Natural killer cell (primary cell): ENCODE results near the gene TBL1Y. TPM values are rescaled to one million over a fixed set of nuclear protein-coding genes. Genes with fewer than 3 reads are reported as not detected.

Experiments
- ATAC-seq, 3 donors: fragments of 150-1000 bp in 2 of 3; fragments of 200-7000 bp in 1 of 3; cut with Tn5 transposase; 1 replicate in 1 of 3; 2 replicates in 2 of 3; pipeline ENCODE4 v1.10.0; 2021; ENCODE audit warnings: mild to moderate bottlenecking in 2 of 3, moderate library complexity in 2 of 3
- DNase-seq, 2 donors: peaks; one replicate each; pipeline versions ENCODE4 v3.0.0 to v3.0.0-alpha.2; 2013 to 2021; ENCODE audit warnings: mixed read lengths in 1 of 2
- H3K27ac ChIP-seq: one replicate; pipeline ENCODE4 v1.5.1; 2013; ENCODE audit warnings: mild to moderate bottlenecking, low read length
- H3K27me3 ChIP-seq: one replicate; pipeline ENCODE4 v1.6.1; 2013; ENCODE audit warnings: low read length; ENCODE audit not compliant: control insufficient read depth, insufficient read depth
- H3K36me3 ChIP-seq: one replicate; pipeline ENCODE4 v1.6.1; 2013; ENCODE audit warnings: low read length; ENCODE audit not compliant: control insufficient read depth, insufficient read depth
- H3K4me1 ChIP-seq: one replicate; pipeline ENCODE4 v1.6.1; 2013; ENCODE audit warnings: low read length; ENCODE audit not compliant: control insufficient read depth, insufficient read depth
- H3K4me3 ChIP-seq: one replicate; pipeline ENCODE4 v1.5.1; 2013; ENCODE audit warnings: low read length
- H3K9me3 ChIP-seq: one replicate; pipeline ENCODE4 v1.6.1; 2013; ENCODE audit warnings: low read length; ENCODE audit not compliant: control insufficient read depth, insufficient read depth
- H3K27ac Mint-ChIP-seq, 2 donors: one replicate each; pipeline ENCODE4 v1.8.0; 2022; ENCODE audit warnings: mild to moderate bottlenecking in 2 of 2, mixed read lengths in 2 of 2, moderate library complexity in 1 of 2
- H3K27me3 Mint-ChIP-seq, 2 donors: one replicate each; pipeline ENCODE4 v1.8.0; 2022; ENCODE audit warnings: low read depth in 2 of 2, mixed read lengths in 2 of 2
- H3K36me3 Mint-ChIP-seq: one replicate; pipeline ENCODE4 v1.8.0; 2022; ENCODE audit warnings: mixed read lengths
- H3K4me1 Mint-ChIP-seq, 2 donors: one replicate each; pipeline ENCODE4 v1.8.0; 2022; ENCODE audit warnings: mixed read lengths in 2 of 2
- H3K4me3 Mint-ChIP-seq: one replicate; pipeline ENCODE4 v1.8.0; 2022; ENCODE audit warnings: mild to moderate bottlenecking, moderate library complexity, mixed read lengths
- H3K9me3 Mint-ChIP-seq, 2 donors: one replicate each; pipeline ENCODE4 v1.8.0; 2022; ENCODE audit warnings: mixed read lengths in 2 of 2
- WGBS: methylation state at CpG from one replicate; pipeline ENCODE4 v1.1.7; 2013; ENCODE audit warnings: missing lambda C conversion rate; ENCODE audit not compliant: insufficient coverage; 5-methylcytosine and 5-hydroxymethylcytosine counted together
- intact Hi-C: fragments of 100-400 bp; cut with micrococcal nuclease; formaldehyde crosslinking; loops from one replicate; pipeline ENCODE4 v1.14.2; 2022
- total RNA-seq, 4 donors: library from RNA; stranded (reverse); fragments of 120-200 nt in 1 of 4; gene quantifications; one replicate each; pipeline versions ENCODE4 v1.2.3 to v1.2.4, GENCODE V29; 2013 to 2022
- TF ChIP-seq, protein P1 (sequence below): fragments of 200-600 bp; IDR thresholded peaks from one replicate; pipeline ENCODE4 v1.8.0; 2022; ENCODE audit warnings: antibody characterized with exemption

TBL1Y gene
- total RNA-seq, 3 donors from 2014 or later (not counting 1 experiment from before 2014, with no cell fraction given): not detected

DNA sequence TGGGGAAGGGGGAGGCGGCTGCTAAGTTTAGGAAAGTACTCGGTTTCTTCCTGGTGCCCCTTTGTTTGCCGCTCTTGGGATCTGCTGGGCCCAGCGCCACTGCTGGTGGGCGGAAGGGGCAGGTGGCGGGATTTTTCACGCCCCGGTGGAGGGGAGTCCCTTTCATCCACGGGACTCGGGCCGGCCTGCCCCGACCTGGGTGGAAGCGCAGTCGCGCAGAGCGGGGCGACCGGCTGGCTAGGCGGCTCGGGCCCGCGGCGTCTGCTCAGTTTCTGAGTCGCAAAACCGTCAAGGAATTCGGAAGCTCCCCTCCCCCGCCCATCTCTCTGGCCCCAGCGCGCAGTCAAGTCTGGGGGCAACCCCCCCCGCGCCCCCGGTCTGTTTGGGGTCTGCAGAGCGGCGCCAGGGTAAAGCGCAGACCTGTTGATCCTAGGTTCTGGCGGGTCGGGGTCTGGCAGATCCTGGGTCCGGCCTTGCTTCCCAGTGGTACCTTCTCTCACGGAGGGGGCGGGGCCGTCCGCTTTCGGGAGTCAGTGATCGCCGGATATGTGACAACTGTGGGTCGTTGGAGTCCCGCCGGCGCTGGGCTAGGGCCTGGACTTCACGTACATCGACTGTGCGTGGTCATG, 870 bp downstream of the TBL1Y start, which contains the start of gene AMELY:
Gene AMELY, minus strand, starts transcription at position 500 of the 629 bp plus-strand sequence. CDS start 39,144 bp downstream, outside the sequence.
- Histone ChIP-seq H3K27ac (no peak within 1 kb of the TSS), H3K36me3 (no peaks in the 10 kb centered on the region), H3K27me3 (no peaks in the 10 kb centered on the region), H3K4me3 (no peak within 1 kb of the TSS), H3K9me3 (no peaks in the 10 kb centered on the region), H3K4me1 (no peaks in the 10 kb centered on the region)
- Mint-ChIP-seq H3K36me3 (no peaks in the 10 kb centered on the region), H3K4me1 (peaks cover 0 to 12% of the 10 kb centered on the region in 2 donors), H3K9me3 (no peaks in the 10 kb centered on the region), H3K27ac (no peak within 1 kb of the TSS), H3K27me3 (peaks cover 0 to 16% of the 10 kb centered on the region in 2 donors), H3K4me3 (no peak within 1 kb of the TSS)
- TF ChIP-seq, protein P1, sequence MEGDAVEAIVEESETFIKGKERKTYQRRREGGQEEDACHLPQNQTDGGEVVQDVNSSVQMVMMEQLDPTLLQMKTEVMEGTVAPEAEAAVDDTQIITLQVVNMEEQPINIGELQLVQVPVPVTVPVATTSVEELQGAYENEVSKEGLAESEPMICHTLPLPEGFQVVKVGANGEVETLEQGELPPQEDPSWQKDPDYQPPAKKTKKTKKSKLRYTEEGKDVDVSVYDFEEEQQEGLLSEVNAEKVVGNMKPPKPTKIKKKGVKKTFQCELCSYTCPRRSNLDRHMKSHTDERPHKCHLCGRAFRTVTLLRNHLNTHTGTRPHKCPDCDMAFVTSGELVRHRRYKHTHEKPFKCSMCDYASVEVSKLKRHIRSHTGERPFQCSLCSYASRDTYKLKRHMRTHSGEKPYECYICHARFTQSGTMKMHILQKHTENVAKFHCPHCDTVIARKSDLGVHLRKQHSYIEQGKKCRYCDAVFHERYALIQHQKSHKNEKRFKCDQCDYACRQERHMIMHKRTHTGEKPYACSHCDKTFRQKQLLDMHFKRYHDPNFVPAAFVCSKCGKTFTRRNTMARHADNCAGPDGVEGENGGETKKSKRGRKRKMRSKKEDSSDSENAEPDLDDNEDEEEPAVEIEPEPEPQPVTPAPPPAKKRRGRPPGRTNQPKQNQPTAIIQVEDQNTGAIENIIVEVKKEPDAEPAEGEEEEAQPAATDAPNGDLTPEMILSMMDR: no peak
- intact Hi-C loops: no loop called here
- WGBS: 8% methylated on average over 50 of the region's 52 CpGs
- DNase-seq (no peak), ATAC-seq (no peak)

DNA sequence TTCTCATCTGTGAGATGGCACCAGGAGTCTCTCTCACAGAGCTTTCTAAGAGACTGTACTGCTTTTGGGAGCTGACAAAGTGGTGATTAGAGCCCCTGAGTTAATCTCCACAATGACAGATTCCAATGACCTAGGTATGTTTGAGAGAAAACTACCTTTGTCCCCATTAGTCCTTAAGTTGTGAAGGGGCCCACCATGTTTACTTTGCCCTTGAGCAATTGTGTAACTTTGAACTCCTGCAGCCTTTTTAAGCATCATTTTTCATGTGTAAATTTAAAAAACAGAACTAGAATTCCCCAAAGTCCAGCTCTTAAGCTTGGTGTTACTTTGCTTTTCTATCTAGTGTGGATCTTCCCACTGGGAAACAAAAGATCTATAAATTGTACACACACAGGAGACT, 2.9 kb downstream of the TBL1Y start:
- no peak for ATAC-seq
- no peaks in the 10 kb centered on the region for H3K36me3 Mint-ChIP-seq
- H3K9me3 Mint-ChIP-seq: no peaks in the 10 kb centered on the region
- H3K4me3 ChIP-seq: no peak overlapping the region
- H3K27me3 Mint-ChIP-seq: peaks cover 0 to 16% of the 10 kb centered on the region in 2 donors
- H3K27ac Mint-ChIP-seq: no peak overlapping the region
- H3K9me3 ChIP-seq: no peaks in the 10 kb centered on the region
- no peaks in the 10 kb centered on the region for H3K36me3 ChIP-seq
- H3K27me3 ChIP-seq: no peaks in the 10 kb centered on the region
- no peak for DNase-seq
- H3K4me3 Mint-ChIP-seq: no peak overlapping the region
- TF ChIP-seq, protein P1: no peak
- no peak overlapping the region for H3K27ac ChIP-seq
- intact Hi-C loops: no loop called here
- H3K4me1 ChIP-seq: no peaks in the 10 kb centered on the region
- peaks cover 0 to 12% of the 10 kb centered on the region in 2 donors for H3K4me1 Mint-ChIP-seq

DNA sequence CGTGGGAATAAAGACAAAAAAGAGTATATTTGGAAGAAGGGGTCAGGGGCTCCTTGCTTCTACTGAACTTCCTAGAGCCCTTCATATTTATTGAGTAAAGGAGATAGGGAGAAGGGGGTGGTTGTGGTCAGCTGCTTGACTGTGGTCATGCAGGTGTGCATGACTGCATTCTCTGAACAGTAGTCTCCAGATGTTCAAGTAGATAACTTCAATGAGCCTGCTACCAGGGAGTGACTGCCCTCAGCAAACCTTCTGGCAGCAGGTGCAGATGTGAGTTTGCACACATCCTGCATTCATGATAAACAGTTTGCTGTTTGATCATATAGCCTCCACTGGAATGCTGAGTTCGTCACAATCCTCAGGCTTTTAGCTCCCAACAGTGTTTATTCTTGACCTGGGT, 10.6 kb downstream of the TBL1Y start:
- intact Hi-C loops: no loop called here

More for the DNA sequence above, 10.6 kb downstream of the TBL1Y start:
- no peaks in the 10 kb centered on the region for H3K27me3 ChIP-seq
- 61% methylated on average over 2 of the region's 2 CpGs for WGBS
- DNase-seq (no peak), ATAC-seq (no peak)
- Mint-ChIP-seq H3K27me3 (no peaks in the 10 kb centered on the region), H3K9me3 (no peaks in the 10 kb centered on the region), H3K27ac (no peak overlapping the region), H3K36me3 (no peaks in the 10 kb centered on the region), H3K4me3 (no peak overlapping the region), H3K4me1 (no peaks in the 10 kb centered on the region)
- H3K27ac ChIP-seq: no peak overlapping the region
- TF ChIP-seq, protein P1: no peak
- no peak overlapping the region for H3K4me3 ChIP-seq
- no peaks in the 10 kb centered on the region for H3K9me3 ChIP-seq
- H3K36me3 ChIP-seq: no peaks in the 10 kb centered on the region
- no peaks in the 10 kb centered on the region for H3K4me1 ChIP-seq
